NCI-H1105 (cell line): Measurements from ENCODE around the gene TNRC18.
"Not testable (repeated sequence)": the region's sequence is repeated elsewhere in the genome, so short reads cannot be mapped to it uniquely, and the experiment has no call there.

ENCODE experiments used
- DNase-seq: peaks from one replicate; lab custom pipeline; 2025; lab: John Stamatoyannopoulos, UW

The TNRC18 gene

DNA sequence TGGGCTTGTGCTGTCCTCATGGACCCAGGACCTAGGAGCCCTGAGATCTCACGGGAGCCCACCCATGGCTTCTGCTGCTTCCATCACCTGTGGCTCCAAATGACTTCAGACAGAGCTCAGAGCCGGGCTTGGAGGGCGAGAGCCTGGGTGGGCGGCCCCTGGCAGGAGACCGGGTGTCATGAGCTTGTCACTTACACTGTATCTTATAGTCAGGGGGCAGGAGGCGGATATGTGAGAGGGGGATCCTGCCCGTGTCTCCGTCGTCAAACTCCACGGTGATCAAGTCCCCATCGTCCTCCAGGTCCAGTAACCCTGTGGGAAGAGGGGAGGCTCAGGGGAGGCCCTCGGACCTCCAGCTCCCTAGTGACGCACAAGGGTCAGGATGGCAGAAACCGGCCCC is 107.9 kb downstream of the TNRC18 start:
- DNase-seq = no peak

DNA sequence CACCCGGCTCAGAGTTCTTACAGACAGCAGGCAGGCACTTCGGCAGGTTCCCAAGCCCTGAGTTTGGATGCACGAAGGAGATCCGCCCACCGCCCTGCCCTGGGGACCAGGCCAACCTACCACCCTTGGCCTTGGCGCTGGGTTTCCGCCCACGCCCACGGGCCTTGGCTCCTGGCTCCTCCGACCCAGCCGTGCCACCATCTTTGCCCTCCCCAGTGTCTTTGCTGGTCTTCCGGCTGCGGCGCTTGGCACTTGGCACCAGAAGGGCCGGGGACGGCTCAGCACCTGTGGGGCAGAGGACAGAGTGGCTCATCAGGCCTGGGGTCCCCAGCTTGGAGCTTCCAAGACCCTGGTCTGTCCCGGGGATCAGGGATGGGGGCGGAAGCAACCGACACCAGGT is 108.8 kb downstream of the TNRC18 start:
- DNase-seq = no peak

DNA sequence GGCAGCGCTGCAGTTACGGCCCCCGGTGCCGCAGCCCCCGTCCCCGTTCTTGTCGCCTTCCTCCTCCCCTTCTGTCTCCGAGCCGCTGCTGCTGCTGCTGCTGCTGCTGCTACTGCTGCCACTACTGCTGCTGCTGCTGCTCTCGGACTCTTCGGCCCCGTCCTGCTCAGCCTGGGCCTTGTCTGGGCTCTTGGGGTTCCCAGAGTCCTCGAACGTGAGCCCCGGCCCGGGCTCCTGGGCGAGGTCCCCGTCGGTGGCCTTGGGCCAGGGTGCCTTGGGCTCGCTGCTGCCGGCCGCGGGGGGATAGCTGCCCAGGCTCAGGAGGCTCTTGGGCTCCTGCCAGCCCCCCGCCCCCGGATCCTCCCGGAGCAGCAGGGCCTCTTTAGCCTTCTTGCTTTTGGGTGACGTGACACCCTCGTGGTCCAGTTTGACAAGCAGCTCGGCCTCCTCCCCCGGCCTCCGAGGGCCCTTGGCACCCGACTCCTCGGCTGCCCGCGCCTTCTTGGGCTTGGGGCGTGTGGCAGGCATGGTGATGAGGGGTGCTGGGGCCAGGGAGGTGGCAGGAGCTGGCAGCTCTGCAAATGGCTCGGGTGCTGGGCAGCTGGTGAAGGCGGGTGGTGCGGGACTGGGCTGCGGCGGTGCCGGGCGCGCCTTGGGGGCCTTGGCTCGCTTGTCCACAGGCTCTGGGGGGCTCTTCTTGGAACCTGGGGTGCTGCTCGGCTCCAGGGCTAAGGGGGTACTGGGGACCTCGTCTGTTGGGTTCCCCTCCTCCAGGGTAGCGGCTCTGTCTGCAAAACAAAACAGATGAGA is 110.4 kb downstream of the TNRC18 start:
- not testable (repeated sequence) for DNase-seq

DNA sequence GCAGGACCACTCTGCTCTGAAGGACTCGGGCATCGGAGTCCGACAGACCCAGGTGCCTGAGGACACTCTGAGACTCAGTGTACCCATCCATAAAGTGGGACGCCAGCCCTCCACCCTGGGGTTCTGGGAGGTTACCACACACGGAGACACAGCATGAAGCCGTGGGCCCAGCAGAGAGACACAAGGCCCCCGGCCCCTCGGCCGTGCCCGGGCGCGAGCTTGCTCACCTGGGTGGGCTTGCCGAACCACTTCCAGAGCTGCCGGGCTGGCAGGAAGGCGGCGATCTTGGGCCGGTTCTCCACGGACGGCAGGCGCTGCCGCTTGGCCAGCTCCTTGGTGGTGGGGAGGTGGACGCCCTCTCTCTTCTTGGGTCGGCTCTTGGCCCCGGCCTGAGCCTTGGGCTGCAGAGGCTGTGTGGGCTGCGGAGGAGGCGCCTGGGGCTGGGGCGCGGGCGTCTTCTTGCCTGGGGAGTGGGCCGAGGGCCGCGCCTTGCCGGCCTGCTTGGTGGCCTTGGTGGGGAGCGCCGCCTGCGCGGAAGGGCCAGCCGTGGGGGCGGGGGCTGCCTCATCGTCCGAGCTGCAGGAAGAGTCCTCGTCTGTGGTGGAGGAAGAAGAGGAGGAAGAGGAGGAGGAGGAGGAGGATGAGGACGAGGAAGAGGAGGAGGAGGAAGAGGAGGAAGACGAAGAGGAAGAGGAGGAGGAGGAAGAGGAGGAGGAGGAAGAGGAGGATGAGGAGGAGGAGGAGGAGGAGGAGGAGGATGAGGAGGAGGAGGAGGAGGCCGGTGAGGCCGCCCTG is 111.2 kb downstream of the TNRC18 start:
- DNase-seq = not testable (repeated sequence)

DNA sequence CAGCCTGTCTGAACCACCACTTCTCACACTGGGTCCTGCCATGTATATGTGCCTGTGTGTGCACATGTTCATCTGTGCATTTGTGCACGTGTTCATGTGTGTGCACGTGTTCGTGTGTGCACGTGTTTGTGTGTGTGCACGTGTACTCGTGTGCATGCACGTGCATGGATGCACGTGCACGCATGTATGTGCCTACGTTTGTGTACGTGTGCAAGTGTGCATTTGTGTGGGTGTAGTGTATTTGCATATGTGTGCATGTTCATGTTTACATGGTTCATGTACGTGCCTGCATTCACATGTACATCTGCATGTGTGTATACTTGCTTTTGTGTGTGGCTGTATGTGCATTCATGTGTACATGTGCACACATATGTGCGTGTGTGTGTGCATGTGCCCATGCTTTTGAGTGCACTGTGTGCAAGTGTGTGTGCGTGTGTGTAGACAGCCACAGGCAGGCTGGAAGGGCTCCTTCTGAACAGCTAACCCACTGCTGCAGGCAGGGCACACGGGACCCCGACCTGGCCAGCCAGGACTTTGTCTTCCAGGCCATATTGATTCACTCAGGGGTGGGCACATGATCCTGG is 112.7 kb downstream of the TNRC18 start:
- no peak for DNase-seq

DNA sequence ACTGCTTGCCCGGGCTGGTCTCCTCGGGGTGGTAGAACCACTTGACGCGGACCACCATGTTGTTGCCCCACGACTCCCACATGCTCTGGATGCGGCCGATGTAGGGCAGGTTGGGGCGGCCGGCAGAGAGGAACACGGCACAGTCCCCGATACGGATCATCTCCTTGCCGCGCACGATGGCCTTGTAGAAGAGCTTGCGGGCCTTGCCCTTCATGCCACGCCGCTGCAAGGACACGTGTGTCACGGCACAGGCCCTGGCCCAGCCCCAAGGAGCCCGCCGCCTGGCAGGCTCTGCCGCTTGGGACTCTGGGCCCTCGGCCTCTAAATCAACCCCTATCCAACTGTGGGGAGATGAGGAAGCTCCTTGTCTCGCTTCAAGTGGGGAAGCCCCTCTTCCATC is 114.5 kb downstream of the TNRC18 start:
- no peak for DNase-seq

DNA sequence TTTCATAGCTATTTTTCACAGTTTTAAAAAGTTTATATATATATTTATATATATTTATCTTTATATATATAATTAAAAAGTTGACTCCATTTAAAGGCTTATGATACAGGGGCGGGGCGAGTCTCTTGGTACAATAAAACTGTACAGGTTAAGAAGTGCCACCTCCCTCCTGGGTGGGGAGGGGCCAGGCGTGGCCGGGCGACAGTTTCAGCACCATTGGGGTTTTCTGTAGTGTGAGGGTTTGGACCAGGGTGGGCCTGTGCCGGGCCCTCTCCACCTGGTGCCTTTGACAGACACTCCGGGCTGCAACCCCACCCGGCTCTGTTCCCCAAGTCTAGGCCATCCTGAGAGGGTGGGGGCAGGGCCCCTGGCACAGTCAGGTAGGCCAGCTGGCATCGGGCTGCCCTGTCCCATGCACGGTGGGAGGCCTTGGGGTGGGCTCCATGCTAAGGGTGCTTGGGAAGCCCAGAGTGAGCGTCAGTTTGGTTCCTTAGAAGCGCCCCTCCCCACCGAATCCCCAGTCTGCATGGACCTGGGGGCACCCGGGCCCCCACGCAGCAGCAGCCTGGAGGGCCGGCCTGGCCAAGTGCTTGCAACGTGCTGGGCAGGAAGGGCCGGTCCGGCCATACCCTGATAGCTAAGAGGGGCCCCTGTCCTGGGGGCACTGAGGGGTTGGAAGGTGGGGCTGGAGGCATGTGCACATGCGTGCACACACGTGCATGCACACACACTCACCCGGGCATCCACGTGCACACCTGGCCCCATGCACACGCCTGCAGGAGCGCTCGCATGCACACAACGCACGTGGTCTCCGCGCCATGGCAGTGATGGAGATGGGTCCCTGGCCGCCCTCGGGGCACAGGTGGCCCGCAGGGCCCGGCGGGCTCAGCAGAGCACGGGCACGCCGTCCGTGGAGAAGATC is 116.2 kb downstream of the TNRC18 start:
- DNase-seq = not testable (repeated sequence)

DNA sequence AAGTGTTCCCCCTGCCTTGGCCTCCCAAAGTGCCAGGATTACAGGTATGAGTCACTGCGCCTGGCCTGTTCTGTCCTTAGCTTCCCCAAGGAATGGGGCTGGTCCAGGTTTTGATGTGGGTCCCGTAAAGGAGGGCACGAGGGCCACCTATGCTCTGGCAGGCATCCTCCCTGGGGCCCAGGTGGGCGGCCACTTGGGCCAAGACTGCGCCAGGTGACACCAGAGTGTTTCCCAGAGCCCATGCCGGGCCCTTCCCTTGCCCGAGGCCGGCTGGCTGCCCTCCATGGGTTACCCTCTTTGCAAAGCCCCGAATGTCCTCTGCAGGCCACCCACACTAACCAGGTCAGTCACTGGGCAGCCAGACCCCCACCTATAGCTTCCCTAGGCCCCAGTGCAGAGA is 118.6 kb downstream of the TNRC18 start:
- DNase-seq = not testable (repeated sequence)

DNA sequence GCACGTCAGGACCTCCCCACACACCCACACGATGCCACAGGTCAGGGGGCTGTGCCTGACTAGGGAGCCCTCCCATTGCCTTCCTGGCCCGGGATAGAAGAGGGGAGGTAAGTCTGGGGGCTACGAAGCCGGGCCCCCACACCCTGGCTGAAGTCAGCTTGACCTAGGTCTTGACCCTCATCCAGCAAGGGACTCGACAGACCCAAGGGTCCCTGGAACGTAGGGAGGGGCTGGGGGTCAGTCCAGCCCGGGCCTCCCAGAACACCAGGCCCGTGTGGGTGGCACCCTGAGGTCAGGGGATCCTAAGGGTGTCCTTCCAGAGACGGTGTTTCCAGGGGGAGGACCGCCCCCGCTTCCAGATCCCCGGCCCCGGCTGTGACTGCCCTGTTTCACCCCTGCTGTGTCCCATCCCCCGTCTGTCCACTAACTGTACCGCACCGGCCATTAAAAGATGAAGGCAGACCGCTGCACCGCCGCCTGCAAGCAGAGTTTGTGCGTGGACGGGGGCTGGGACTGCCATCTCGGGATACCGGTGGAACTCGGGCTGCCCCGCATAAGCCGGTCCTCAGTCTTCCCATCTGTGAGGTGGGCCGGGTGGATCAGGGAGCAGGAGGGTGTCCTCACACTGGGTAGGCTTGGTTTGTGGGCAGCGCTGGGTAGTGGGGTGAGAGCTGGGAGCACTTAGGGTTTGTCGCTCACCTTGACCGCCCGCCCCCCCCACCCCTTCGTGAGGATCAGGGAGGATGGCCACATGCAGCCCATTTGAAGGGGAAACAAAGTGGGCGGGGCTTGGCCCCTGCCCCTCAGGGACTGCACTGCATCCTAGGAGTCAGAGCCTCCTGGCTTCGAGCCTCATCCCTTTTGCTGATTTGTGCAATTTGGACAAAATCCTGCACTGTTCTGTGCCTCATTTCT is 119.8 kb downstream of the TNRC18 start:
- DNase-seq = no peak

DNA sequence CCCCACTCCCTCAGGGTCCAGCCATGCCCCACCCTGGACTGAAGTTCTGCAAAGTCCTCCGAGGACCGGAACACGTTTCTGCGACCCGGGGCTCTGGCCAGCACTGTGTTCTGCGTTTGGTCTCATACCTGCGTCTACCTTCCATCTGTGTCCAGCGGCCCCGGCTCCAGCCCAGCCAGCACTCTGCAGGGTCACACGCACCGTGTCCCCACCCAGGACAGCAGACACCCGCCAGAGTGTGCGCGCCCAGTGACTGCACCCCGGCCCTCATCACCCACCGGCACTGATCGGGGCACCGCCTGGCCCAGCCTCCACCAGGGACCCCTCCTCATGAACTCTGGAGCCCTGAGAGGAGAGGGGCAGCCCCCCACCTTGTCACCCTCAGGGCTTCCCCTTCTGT is 120.6 kb downstream of the TNRC18 start:
- no peak for DNase-seq

DNA sequence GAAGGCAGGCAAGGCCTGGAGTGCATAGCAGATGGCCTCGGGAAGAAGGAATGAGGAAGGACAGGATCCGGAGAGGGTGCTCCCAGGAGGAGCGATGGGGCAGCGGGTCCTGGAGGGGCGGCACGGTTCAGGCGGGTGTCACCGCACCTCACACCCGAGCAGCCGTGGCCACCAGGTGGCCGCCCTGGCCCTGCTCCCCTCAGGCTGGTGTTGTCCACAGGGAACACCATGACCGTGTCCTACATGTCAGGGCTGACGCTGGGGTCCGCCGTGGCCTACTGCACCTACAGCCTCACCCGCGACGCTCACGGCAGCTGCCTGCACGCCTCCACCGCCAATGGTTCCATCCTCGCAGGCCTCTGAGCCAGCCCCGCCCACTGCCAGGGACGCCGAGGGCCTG is 121.1 kb downstream of the TNRC18 start:
- DNase-seq = no peak

DNA sequence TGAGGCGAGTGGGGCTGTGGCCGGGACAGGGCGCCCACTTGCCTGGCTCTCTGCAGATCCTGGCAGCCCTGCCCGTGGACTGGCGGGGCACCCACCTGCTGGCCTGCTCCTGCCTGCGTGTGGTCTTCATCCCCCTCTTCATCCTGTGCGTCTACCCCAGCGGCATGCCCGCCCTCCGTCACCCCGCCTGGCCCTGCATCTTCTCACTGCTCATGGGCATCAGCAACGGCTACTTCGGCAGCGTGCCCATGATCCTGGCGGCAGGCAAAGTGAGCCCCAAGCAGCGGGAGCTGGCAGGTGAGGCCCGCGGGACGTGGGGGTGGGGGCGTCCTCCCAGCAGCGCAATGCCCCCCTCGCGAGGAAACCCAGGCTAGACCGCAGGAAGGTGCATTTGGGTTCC is 123.3 kb downstream of the TNRC18 start:
- DNase-seq = no peak

DNA sequence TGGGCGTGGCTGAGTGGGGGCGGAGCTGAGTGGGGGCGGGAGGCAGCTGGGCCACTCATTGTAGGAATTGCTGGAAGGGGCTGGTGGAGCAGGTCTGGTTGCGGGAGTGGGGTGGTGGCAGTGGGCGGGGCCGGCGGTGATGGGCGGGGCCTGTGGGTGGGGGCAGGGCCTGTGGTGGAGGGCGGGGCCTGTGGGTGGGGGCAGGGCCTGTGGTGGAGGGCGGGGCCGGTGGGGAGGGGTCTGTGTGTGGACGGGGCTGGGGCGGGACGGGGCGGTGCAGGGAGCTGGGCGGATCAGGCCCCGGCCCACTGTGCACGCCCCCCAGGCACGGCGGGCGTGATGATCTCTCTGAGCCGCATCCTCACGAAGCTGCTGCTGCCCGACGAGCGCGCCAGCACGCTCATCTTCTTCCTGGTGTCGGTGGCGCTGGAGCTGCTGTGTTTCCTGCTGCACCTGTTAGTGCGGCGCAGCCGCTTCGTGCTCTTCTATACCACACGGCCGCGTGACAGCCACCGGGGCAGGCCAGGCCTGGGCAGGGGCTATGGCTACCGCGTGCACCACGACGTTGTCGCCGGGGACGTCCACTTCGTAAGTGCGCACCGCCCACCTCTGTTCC is 126.9 kb downstream of the TNRC18 start:
- DNase-seq = no peak

DNA sequence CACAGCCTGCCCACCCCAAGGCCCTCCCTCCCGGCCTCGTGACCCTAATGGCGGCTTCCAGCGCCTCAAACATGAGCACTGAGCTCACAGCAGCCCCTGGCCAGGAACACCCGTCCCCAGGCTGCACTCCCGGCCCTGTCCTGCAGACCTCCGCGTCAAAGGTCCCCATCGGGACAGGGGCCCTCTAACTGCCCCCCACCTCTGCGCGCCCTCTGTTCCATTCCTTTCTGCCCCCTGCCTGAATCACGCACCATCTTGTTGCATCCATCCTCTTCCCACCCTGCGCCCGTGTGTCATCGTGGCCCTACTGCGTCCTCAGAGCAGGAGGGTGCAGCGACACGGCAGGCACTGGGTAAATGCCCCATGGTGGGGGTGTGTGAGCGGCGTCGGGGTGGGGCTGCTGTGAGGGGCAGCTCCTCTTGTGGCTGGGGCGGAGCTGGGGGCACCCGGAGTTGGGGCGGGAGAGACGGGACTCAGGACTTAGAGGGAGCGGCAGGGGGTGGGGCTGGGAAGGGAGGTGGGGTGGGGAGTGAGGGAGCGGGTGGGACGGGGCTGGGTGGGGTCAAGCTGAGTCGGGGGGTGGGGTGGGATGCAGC is 127.5 kb downstream of the TNRC18 start:
- no peak for DNase-seq

DNA sequence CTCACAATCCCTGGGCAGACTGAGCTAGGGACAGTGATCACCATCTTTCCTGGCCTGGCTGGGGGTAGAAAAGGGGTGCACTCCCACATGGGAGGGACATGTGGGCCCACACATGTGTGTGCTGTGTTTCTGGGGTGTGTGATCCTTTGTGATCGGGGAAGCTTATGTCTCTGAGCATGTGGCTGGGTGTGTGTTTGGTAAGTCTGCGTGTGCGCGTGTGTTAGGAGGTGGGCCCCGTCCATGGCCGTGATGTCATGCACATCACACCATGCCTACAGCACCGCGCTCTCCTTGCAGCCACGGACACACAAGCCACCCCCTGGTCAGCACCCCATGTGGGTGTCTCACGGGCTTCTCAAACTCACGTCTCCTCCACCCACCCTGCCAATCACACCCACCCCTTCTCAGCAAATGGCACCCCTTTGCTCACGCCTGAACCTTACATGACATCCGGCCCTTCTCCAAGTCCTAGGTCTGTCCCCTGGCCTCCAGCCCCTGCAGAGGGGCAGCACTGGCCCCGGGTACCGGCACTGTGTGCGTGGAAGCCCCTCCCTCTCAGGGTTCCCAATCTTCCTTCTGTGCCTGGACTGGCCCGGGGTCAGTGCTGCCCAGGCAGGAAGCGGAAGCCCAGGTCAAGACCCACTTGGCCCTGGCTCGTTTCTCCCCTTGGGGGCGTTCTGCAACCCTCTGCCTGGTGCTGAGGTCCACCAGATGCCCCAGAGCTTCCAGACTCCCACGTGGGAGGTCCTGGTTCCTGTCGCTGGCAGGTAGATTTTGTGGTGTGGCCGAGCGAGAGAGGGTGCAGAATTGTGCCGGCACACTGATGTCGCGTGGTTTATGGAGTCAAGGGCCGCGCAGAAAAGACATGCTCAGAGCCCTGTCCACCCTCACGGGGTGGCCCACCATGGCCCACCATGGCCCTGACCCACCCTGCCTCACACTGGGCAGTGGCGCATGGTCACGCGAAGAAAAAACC is 128.3 kb downstream of the TNRC18 start:
- DNase-seq = no peak

DNA sequence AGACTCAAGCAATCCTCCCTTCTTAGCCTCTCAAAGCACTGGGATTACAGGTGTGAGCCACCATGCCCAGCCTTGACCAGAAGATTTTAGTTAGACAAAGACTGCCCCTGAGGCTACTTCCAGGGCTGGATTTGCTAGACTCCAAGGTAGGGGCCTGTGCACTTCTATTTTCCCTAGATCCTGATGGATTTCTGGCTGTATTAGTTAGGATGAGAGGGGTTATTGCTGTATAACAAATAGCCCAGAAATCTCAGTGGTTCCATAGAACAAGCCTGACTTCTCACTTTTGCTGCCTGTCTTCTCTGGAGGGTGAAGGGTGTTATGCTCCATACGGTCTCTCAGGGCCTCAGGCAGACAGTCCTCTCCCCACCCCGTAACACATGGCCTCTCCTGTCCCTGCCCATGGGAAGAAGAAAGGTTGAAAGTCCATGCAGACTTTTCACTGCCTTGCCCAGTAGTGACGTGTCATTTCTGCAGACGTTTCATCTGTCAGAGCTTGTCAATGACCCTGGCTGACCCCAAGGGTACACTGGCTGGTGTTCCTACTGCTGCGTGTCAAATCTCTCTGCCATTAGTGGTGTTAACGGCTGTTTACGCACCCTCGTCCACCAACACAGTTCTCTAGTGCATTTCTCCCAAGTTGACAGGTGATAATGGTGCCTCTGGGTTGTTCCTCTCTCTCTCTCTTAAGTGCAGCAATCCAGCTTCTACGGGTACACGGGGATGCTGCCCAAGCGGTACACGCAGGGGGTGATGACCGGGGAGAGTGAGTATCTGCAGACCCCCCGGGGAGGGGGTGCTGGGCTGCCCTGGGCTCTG is 129.3 kb downstream of the TNRC18 start:
- DNase-seq = no peak

DNA sequence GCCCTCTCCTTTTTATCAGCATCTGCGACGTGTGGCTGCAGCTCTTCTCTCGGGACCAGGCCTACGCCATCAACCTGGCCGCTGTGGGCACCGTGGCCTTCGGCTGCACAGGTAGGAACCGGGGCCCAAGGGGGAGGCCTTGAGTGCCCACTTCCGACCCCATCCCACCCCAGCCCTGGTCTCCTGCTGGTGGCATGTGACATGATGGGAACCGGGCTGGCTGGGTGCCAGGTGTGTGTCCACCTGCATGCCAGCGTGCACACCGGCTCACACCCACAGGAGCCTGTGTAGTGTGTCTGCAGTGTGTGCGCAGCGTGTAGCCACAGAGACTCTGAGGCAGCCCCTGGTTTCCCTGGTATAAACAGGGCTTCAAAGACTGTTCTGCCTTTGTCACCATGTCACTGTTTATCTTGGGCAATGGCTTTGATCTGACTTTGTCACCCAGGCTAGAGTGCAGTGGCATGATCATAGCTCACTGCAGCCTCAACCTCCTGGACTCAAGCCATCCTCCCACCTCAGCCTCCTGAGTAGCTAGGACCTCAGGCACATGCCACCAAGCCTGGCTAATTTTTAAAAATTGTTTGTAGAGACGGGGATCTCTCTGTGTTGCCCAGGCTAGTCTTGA is 131.8 kb downstream of the TNRC18 start:
- not testable (repeated sequence) for DNase-seq
